ENCODE data around the gene KRTAP10-7. TPM values are rescaled to one million over a fixed set of nuclear protein-coding genes. Genes with fewer than 3 reads are reported as not detected.

The KRTAP10-7 gene
- total and polyA plus RNA-seq, 2 experiments from 2014 or later = not detected

GRCh38 chr21:44592446-44593311 lies 7.7 kb upstream of the KRTAP10-7 start, which contains the start of gene KRTAP10-6:
Gene KRTAP10-6, minus strand, starts transcription at chr21:44592505. Its CDS starts 21 bp downstream, at chr21:44592484.
- H4K20me1 ChIP-seq (replicated peaks; ENCODE audit: insufficient read depth) = no peaks in the 10 kb centered on the region
- Mint-ChIP-seq H3K36me3 (ENCODE audit: low read depth) (no peaks in the 10 kb centered on the region; the same call in 2 of the 3 replicates), H3K9me3 (no peaks in the 10 kb centered on the region; the same call in 2 of the 3 replicates), H3K4me3 (no peak within 1 kb of the TSS), H3K27me3 (ENCODE audit: insufficient read depth, low read depth, poor library complexity) (peaks cover 6% of the 10 kb centered on the region), H3K27ac (0 out of 2 replicates have a peak within 1 kb of the TSS, but pooled peaks have one; percentile 58), H3K4me1 (peaks cover 14% of the 10 kb centered on the region)
- peak within 1 kb of the TSS; percentile 76; the same call in 1 of the 2 replicates for H2AFZ ChIP-seq
- no peak within 1 kb of the TSS for H3K27ac ChIP-seq (ENCODE audit: low read depth)
- no peaks in the 10 kb centered on the region for H3K27me3 ChIP-seq (ENCODE audit: insufficient read depth)
- no peaks in the 10 kb centered on the region for H3K9me2 ChIP-seq (ENCODE audit: insufficient read depth)
- DNase-seq (ENCODE audit: low spot score) (peak; percentile 29), ATAC-seq (peak; percentile 38)
- no peaks in the 10 kb centered on the region for H3K36me3 ChIP-seq (ENCODE audit: insufficient read depth)
- H3K4me1 ChIP-seq (ENCODE audit: insufficient read depth) = peaks cover 19% of the 10 kb centered on the region
- TF ChIP-seq POLR2AphosphoS5 (IDR thresholded peaks at IDR 0.05; ENCODE audit: low read depth) = no peak
- no peak for TF ChIP-seq ZNF462 (CRISPR knock-in tag; IDR thresholded peaks at IDR 0.05)
- no peak for TF ChIP-seq REST (IDR thresholded peaks at IDR 0.05; ENCODE audit: unreplicated experiment)
- no peak for TF ChIP-seq EZH2phosphoT487 (IDR thresholded peaks at IDR 0.05; ENCODE audit: unreplicated experiment)
- no peak for TF ChIP-seq STAT1 (IDR thresholded peaks at IDR 0.05; ENCODE audit: unreplicated experiment)
- TF ChIP-seq CREB1 (CRISPR knock-in tag; IDR thresholded peaks at IDR 0.05; ENCODE audit: low read depth) = no peak
- TF ChIP-seq NANOG (IDR thresholded peaks at IDR 0.05; ENCODE audit: borderline replicate concordance) = no peak
- no peak for TF ChIP-seq ZNF331 (CRISPR knock-in tag; IDR thresholded peaks at IDR 0.05; ENCODE audit: low read depth)
- TF ChIP-seq, protein P1, sequence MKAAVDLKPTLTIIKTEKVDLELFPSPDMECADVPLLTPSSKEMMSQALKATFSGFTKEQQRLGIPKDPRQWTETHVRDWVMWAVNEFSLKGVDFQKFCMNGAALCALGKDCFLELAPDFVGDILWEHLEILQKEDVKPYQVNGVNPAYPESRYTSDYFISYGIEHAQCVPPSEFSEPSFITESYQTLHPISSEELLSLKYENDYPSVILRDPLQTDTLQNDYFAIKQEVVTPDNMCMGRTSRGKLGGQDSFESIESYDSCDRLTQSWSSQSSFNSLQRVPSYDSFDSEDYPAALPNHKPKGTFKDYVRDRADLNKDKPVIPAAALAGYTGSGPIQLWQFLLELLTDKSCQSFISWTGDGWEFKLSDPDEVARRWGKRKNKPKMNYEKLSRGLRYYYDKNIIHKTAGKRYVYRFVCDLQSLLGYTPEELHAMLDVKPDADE (IDR thresholded peaks at IDR 0.05) = no peak
- no peak for TF ChIP-seq CTCF (conservative IDR thresholded peaks at IDR 0.05; ENCODE audit: low read depth in 2 of 2)
- TF ChIP-seq EZH2 (IDR thresholded peaks at IDR 0.05; ENCODE audit: low read depth, unreplicated experiment) = no peak
- no peak for TF ChIP-seq JUNB (IDR thresholded peaks at IDR 0.05; ENCODE audit: unreplicated experiment)
- TF ChIP-seq ZNF114 (CRISPR knock-in tag; IDR thresholded peaks at IDR 0.05) = no peak
- peak within 1 kb of the TSS; percentile 32; the same call in 1 of the 2 replicates for H3K4me2 ChIP-seq
- no peaks in the 10 kb centered on the region for H3K79me2 ChIP-seq (replicated peaks; ENCODE audit: insufficient read depth)
- 0 out of 2 replicates have a peak, but pooled peaks cover 4% of the 10 kb centered on the region for H3F3A ChIP-seq (replicated peaks; ENCODE audit: low read depth)
- no peak within 1 kb of the TSS for H3K4me3 ChIP-seq
